ENCODE results near the gene ATP5F1D.

The ATP5F1D gene

DNA sequence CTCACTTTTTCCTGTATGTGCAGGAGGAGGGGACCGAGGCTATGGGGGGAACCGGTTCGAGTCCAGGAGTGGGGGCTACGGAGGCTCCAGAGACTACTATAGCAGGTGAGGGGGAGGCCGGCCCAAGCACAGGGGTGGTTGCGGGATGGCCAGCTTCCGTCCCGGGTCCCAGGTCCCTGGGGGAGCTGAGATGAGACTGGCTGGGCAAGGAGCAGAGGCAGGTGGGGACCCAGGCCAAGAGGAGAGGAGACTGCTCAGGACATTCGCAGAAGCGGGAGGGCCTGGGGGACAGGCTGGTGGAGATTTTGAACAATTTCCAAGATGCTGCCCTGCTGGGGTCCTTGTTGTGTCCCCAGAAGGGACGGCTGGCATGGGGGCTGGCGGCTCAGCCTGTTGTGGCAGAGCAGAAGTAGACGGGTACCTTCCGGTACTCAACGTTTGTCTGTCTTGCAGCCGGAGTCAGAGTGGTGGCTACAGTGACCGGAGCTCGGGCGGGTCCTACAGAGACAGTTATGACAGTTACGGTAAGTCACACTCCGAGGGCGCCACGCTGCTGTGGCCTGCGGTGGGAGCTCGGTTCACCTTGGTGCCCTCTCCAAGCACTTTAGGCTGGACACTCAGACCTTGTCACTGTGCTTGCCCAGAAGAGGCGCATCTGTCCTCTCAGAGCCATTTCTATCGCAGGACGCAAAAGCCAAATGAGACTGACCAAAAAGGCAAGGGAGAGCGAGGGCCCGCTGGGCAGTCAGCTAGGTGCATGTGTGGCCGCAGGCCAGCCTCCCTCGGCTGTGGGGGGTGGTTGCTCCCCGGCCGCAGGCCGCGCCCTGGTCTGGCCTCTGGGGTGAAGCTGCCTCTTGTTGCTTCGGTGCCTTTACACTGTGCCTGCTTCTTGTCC lies 30.2 kb downstream of the ATP5F1D start:
- DNase-seq, result no peak

DNA sequence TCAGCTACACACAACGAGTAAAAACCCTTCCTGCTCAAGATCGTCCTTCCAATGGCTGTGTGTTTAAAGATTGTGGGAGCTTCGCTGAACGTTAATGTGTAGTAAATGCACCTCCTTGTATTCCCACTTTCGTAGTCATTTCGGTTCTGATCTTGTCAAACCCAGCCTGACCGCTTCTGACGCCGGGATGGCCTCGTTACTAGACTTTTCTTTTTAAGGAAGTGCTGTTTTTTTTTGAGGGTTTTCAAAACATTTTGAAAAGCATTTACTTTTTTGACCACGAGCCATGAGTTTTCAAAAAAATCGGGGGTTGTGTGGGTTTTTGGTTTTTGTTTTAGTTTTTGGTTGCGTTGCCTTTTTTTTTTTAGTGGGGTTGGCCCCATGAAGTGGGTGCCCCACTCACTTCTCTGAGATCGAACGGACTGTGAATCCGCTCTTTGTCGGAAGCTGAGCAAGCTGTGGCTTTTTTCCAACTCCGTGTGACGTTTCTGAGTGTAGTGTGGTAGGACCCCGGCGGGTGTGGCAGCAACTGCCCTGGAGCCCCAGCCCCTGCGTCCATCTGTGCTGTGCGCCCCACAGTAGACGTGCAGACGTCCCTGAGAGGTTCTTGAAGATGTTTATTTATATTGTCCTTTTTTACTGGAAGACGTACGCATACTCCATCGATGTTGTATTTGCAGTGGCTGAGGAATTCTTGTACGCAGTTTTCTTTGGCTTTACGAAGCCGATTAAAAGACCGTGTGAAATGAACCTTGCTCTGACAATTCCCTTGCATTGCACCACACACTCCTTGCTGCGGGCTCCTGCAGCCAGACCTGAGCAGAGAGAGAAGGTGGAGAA lies 31.1 kb downstream of the ATP5F1D start:
- no peak for DNase-seq

- DNase-seq, result no peak
These were observed 31.9 kb downstream of the ATP5F1D start for GRCh38 chr19:1273263-1274041.

DNA sequence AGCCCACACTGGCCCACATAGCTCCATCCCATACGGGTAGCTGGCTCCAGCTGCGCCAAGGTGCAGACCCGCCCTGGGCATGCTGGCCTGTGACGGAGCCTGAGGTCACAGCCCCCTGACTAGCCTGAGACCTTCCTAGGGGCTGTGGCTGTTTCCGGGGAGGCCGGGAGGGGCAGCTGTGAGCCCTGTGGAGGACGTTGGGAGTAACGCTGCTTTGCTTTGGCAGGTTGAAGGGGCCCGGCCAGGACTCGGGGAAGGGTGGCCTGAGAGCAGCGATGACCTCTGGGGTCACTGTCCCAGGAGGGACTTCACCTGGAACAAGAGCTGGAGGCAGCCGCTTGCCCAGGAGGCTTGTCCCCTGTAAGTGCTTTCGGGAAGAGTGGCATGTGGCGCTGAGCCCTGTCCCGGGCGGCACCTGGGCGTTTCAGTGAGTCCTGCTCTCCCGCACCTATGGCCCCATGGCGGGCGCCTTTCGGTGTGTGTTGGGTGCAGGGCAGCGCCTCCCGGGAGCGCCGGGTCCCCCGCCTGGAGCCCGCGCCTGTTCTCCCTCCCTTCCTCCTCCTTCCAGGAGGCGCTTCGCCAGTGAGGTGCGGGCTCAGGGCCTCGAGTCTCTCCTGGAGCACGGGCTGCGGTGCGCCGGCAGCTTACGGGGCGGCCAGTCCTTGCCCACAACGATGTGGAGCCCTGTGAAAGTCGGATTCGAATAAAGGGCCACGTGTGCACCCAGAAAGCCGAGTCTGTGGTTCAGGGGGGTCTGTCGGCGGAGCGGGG lies 32.7 kb downstream of the ATP5F1D start:
- DNase-seq, result no peak

- no peak for DNase-seq
These were observed 33.3 kb downstream of the ATP5F1D start for GRCh38 chr19:1274852-1275259.

DNA sequence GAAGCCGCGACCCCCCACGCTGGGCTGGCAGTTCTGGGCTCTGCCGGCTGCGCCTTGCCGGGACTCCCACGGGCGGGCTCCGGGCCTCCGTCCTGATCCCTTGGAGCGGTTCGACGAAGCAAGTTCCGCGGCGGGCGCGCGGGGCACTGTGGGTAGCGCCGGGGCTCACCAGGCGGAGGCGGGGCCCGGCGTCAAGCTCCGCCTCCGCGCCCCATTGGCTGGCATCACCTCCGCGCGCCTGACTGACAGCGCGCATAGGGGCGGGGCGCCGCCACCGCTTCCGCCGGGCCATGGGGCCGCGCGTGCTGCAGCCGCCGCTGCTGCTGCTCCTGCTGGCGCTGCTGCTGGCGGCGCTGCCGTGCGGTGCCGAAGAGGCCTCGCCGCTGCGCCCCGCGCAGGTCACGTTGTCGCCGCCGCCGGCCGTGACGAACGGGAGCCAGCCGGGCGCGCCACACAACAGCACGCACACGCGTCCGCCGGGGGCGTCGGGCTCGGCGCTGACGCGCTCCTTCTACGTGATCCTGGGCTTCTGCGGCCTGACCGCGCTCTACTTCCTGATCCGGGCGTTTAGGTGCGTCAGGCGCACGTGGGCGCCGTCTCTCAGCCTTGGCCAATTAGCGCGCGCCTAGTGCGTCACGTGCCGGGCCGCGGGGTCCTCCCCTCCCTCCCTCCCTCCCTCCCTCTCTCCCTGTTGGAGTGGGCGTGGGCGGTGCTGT lies 33.9 kb downstream of the ATP5F1D start, which contains the start of gene FAM174C:
Gene FAM174C (plus strand): TSS at position 271 of the 716 bp plus-strand sequence. CDS start 20 bp downstream, at position 291.
- DNase-seq, result peak; percentile 92

DNA sequence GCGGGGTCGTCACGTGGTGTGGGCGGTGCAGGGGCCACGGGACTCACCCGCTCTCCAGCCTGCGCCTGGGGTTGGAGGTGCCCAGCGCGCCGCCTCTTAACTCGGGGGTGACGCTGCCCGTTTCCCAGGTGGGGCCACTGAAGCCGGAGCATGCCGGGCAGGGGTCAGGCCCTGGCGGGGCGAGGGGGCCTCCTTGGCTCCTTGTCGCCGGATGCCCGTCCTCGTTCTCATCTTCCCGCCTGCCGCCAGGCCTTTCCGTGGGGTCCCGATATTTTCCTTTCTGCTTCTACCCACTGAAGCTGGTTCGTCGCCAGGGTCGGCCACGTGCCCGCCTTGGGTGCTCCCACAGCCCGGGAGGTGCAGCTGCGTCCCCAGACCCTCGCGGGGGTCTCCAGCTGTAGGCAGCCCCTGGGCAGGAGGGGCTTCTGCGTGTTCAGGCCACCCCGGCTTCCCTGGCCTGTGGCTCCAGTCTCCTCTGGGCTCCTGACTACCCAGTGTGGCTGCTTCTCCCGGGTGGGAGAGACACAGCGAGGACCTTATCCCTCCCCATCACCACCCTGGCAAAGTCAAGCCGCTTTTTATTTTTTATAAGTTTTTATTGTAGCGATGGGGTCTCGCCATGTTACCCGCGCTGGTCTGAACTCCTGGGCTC lies 34.6 kb downstream of the ATP5F1D start:
- DNase-seq, result no peak

GRCh38 chr19:1276628-1277022 lies 35.1 kb downstream of the ATP5F1D start:
- DNase-seq, result no peak

DNA sequence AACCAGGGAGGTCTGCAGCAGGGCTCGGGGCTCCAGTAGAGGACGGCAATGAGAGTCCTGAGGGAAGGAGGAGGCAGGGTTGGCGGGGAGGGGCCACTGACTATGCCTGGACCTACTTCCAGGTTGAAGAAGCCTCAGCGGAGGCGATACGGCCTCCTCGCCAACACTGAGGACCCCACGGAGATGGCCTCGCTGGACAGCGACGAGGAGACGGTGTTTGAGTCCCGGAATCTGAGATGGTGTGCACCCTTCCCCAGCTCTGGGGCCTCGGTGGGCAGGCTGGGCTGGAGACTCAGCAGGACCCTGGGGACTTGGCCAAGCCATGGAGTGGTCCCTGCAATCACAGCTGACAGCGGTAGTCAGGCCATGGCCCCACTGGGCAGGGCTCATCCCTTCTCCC lies 35.5 kb downstream of the ATP5F1D start:
- DNase-seq, result no peak

- no peak for DNase-seq
These were observed 36.5 kb downstream of the ATP5F1D start for GRCh38 chr19:1278074-1278473.

- no peak for DNase-seq
These were observed 37.4 kb downstream of the ATP5F1D start for GRCh38 chr19:1278713-1279660.

GRCh38 chr19:1279782-1280341 lies 38.3 kb downstream of the ATP5F1D start:
- DNase-seq, result peak; percentile 79

DNA sequence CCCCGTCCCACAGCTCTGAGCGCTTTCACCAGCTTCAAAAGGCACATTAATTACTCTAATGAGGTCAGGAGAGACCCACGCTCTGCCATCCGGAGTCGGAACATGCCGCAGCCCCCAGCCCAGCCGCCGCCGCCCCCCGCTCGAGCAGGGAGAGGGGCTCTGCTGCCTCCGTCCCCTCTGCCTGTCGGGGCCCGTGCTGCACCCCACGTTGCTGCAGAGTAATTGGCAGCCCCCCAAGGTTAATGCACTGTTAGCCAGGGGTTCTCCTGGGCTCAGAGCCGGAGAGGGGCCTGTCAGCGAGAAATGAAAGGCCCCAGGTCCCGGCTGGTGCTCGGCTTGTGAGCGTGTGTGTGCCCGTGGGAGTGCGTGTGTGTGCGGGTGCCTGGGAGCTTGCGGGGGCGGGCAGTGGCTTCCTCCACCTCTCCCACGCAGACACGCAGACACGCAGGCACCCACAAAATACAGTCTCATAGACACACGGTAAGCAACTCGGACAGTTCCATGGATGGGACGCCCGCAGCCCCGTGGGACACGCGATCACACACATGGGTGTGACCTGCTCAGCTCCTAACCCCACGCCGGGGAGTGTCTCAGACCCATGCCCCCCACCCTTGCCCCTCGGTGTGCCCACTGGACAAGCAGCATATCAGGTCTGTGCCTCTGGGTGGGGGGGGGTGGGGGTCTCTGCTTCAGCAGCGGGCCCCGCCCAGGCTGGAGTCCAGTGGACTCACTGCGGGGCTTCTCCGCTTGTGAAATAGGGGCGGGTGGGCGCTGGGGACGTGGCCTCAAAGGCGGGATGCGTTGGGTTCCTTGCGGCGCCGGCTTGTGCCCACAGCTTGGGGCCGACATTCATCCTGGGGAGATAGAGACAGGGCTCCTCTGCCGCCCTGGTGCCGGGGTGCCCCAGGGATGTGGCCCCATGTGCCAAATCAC lies 39.4 kb downstream of the ATP5F1D start:
- no peak for DNase-seq

- DNase-seq, result no peak
These were observed 40.2 kb downstream of the ATP5F1D start for GRCh38 chr19:1281569-1282287.

- no peak for DNase-seq
These were observed 41.1 kb downstream of the ATP5F1D start for GRCh38 chr19:1282588-1283206.

GRCh38 chr19:1283207-1283916 lies 41.8 kb downstream of the ATP5F1D start:
- no peak for DNase-seq

Data from activated CD4-positive, CD25-positive, alpha-beta regulatory T cell treated with anti-CD3 and anti-CD28 coated beads, Interleukin-2, amount 50 U/mL, for 72 hours (primary cell).